H1 (cell line): ENCODE measurements around the gene MDK. TPM values are rescaled to one million over a fixed set of nuclear protein-coding genes. Genes with fewer than 3 reads are reported as not detected.

Experiments used
- CTCF ChIA-PET: fragments of 300-600 bp; sonication (Branson Sonifier 250); formaldehyde crosslinking; loops from one replicate; lab custom pipeline; 2021; ENCODE audit not compliant: partially characterized antibody; lab: Charles Lee
- POLR2A ChIA-PET: fragments of 300-600 bp; sonication (Branson Sonifier 250); formaldehyde crosslinking; loops from one replicate; lab custom pipeline; 2021; ENCODE audit warnings: inconsistent platforms; ENCODE audit not compliant: partially characterized antibody; lab: Charles Lee
- DNase-seq, 2 experiments: peaks; one replicate each; pipeline versions ENCODE4 v3.0.0 to v3.0.0-alpha.2; 2010 to 2022; ENCODE audit warnings: low spot score in 2 of 2, low read depth in 1 of 2, mixed read lengths in 1 of 2
- FAIRE-seq: peaks from 2 replicates; lab custom pipeline; 2011; peaks lifted over from hg19 to GRCh38; lab: Jason Lieb, UNC
- H2AFZ ChIP-seq: 2 replicates; pipeline ENCODE4 v1.8.1; 2012; ENCODE audit warnings: low read length, inconsistent platforms
- H2AK5ac ChIP-seq: 2 replicates; pipeline ENCODE4 v1.6.1; 2013; ENCODE audit warnings: low read depth, low read length
- H2BK120ac ChIP-seq: replicated peaks from 2 replicates; pipeline ENCODE3; 2013; ENCODE audit warnings: low read depth, low read length, inconsistent platforms
- H2BK12ac ChIP-seq: 2 replicates; pipeline ENCODE4 v1.6.1; 2013; ENCODE audit warnings: low read depth, low read length
- H2BK15ac ChIP-seq: 2 replicates; pipeline ENCODE4 v1.6.1; 2013; ENCODE audit warnings: low read length
- H2BK20ac ChIP-seq: 2 replicates; pipeline ENCODE4 v1.6.1; 2013; ENCODE audit warnings: low read length
- H2BK5ac ChIP-seq: 2 replicates; pipeline ENCODE4 v1.6.1; 2013; ENCODE audit warnings: low read depth, low read length
- H3K14ac ChIP-seq: 2 replicates; pipeline ENCODE4 v1.6.1; 2013; ENCODE audit warnings: inconsistent platforms; ENCODE audit not compliant: insufficient read length
- H3K18ac ChIP-seq: 2 replicates; pipeline ENCODE4 v1.6.1; 2013; ENCODE audit warnings: low read length; ENCODE audit errors: extremely low read depth
- H3K23ac ChIP-seq: 2 replicates; pipeline ENCODE4 v1.6.1; 2013; ENCODE audit warnings: inconsistent platforms; ENCODE audit not compliant: insufficient read length
- H3K23me2 ChIP-seq: 2 replicates; pipeline ENCODE4 v1.6.1; 2013; ENCODE audit warnings: low read depth, low read length
- H3K27ac ChIP-seq: 2 replicates; pipeline ENCODE4 v1.6.1; 2011; ENCODE audit warnings: low read depth, low read length, inconsistent platforms
- H3K27me3 ChIP-seq, 4 experiments: replicated peaks in 1 of 4; 1 replicate in 1 of 4; 2 replicates in 3 of 4; pipeline versions ENCODE4 v1.6.1 to v1.8.1; 2011 to 2013; ENCODE audit warnings: low read length in 3 of 4, mild to moderate bottlenecking in 3 of 4, inconsistent platforms in 2 of 4, mixed read lengths in 2 of 4, moderate library complexity in 1 of 4; ENCODE audit not compliant: control insufficient read depth in 3 of 4, insufficient read depth in 3 of 4; ENCODE audit errors: extremely low read depth in 1 of 4
- H3K36me3 ChIP-seq, 4 experiments: 2 replicates each; pipeline versions ENCODE4 v1.6.1 to v1.8.1; 2011 to 2013; ENCODE audit warnings: mild to moderate bottlenecking in 4 of 4, low read length in 3 of 4, moderate library complexity in 2 of 4, control low read depth in 1 of 4, inconsistent platforms in 1 of 4; ENCODE audit not compliant: insufficient read depth in 4 of 4, control insufficient read depth in 2 of 4
- H3K4ac ChIP-seq: replicated peaks from 2 replicates; pipeline ENCODE3; 2013; ENCODE audit warnings: low read length, low read depth, mixed read lengths, inconsistent platforms; ENCODE audit not compliant: insufficient read length
- H3K4me1 ChIP-seq, 4 experiments: replicated peaks in 1 of 4; 1 replicate in 1 of 4; 2 replicates in 3 of 4; pipeline versions ENCODE4 v1.6.1 to v1.8.1; 2011 to 2013; ENCODE audit warnings: low read length in 3 of 4, inconsistent platforms in 2 of 4, mixed read lengths in 1 of 4; ENCODE audit not compliant: insufficient read depth in 4 of 4, control insufficient read depth in 3 of 4
- H3K4me2 ChIP-seq, 2 experiments: 2 replicates each; pipeline versions ENCODE4 v1.6.1 to v1.8.1; 2011 to 2013; ENCODE audit warnings: low read depth in 2 of 2, low read length in 2 of 2, control low read depth in 1 of 2, inconsistent platforms in 1 of 2, mild to moderate bottlenecking in 1 of 2; ENCODE audit not compliant: insufficient read depth in 1 of 2
- H3K4me3 ChIP-seq, 4 experiments: fragments of 200-600, 300-600 bp in 1 of 4; sonication (generic), shearing (Covaris generic), sonication (Bioruptor Twin) in 1 of 4; 2 replicates each; pipeline versions ENCODE4 v1.5.1 to v1.8.1; 2011 to 2016; ENCODE audit warnings: low read length in 4 of 4, low read depth in 3 of 4, control low read depth in 2 of 4, inconsistent platforms in 2 of 4, mild to moderate bottlenecking in 2 of 4, mixed read lengths in 1 of 4, moderate library complexity in 1 of 4; ENCODE audit not compliant: insufficient read depth in 2 of 4; ENCODE audit errors: extremely low read depth in 1 of 4
- H3K56ac ChIP-seq: replicated peaks from 2 replicates; pipeline ENCODE3; 2013; ENCODE audit warnings: low read depth, mild to moderate bottlenecking, mixed read lengths, low read length, inconsistent platforms; ENCODE audit not compliant: insufficient read length
- H3K79me1 ChIP-seq: 2 replicates; pipeline ENCODE4 v1.6.1; 2013; ENCODE audit warnings: low read depth, low read length, control low read depth
- H3K79me2 ChIP-seq, 2 experiments: 2 replicates each; pipeline versions ENCODE4 v1.6.1 to v1.8.1; 2012 to 2013; ENCODE audit warnings: low read length in 2 of 2, mild to moderate bottlenecking in 2 of 2, inconsistent platforms in 1 of 2; ENCODE audit not compliant: insufficient read depth in 2 of 2, control insufficient read depth in 1 of 2
- H3K9ac ChIP-seq, 4 experiments: replicated peaks in 1 of 4; 1 replicate in 1 of 4; 2 replicates in 3 of 4; pipeline versions ENCODE4 v1.6.1 to v1.8.1; 2011 to 2013; ENCODE audit warnings: low read depth in 3 of 4, low read length in 3 of 4, control low read depth in 2 of 4, mild to moderate bottlenecking in 2 of 4, moderate library complexity in 2 of 4, inconsistent platforms in 1 of 4; ENCODE audit errors: extremely low read depth in 1 of 4
- H3K9me3 ChIP-seq, 2 experiments: 2 replicates each; pipeline versions ENCODE4 v1.6.1 to v1.8.1; 2012 to 2013; ENCODE audit warnings: mild to moderate bottlenecking in 2 of 2, moderate library complexity in 2 of 2, control low read depth in 1 of 2, inconsistent platforms in 1 of 2, low read depth in 1 of 2, low read length in 1 of 2, mixed read lengths in 1 of 2; ENCODE audit not compliant: insufficient read depth in 2 of 2
- H4K20me1 ChIP-seq, 2 experiments: replicated peaks in 1 of 2; 2 replicates each; pipeline versions ENCODE3 to v1.8.1; 2011 to 2013; ENCODE audit warnings: inconsistent platforms in 2 of 2, low read length in 2 of 2, mild to moderate bottlenecking in 1 of 2; ENCODE audit not compliant: insufficient read depth in 2 of 2, control insufficient read depth in 1 of 2
- H4K5ac ChIP-seq: 2 replicates; pipeline ENCODE4 v1.6.1; 2013; ENCODE audit warnings: low read length, low read depth, mixed read lengths, inconsistent platforms; ENCODE audit not compliant: insufficient read length
- H4K8ac ChIP-seq: 2 replicates; pipeline ENCODE4 v1.8.0; 2013; ENCODE audit warnings: mild to moderate bottlenecking, moderate library complexity, low read length, inconsistent platforms; ENCODE audit not compliant: insufficient read depth; ENCODE audit errors: extremely low read depth
- H4K91ac ChIP-seq: replicated peaks from 2 replicates; pipeline ENCODE3; 2013; ENCODE audit warnings: low read length, mixed read lengths, inconsistent platforms; ENCODE audit not compliant: insufficient read length
- CHD2 ChIP-seq: IDR thresholded peaks from 2 replicates; pipeline ENCODE4 v1.6.1; 2012; ENCODE audit warnings: low read length, improper control_type of control experiment
- FOSL1 ChIP-seq: IDR thresholded peaks from 2 replicates; pipeline ENCODE4 v1.6.1; 2011; ENCODE audit warnings: mild to moderate bottlenecking, low read depth, low read length, moderate library complexity; ENCODE audit not compliant: insufficient read depth
- NRF1 ChIP-seq: IDR thresholded peaks from 2 replicates; pipeline ENCODE4 v1.6.1; 2011; ENCODE audit warnings: mild to moderate bottlenecking, low read depth, low read length, improper control_type of control experiment
- POLR2A ChIP-seq, 2 experiments: IDR thresholded peaks; 1 replicate in 1 of 2; 2 replicates in 1 of 2; pipeline ENCODE4 v1.6.1; 2011; ENCODE audit warnings: low read depth in 2 of 2, low read length in 2 of 2, mild to moderate bottlenecking in 2 of 2; ENCODE audit errors: control extremely low read depth in 1 of 2
- RFX5 ChIP-seq: IDR thresholded peaks from 2 replicates; pipeline ENCODE4 v1.6.1; 2011; ENCODE audit warnings: low read depth, low read length, improper control_type of control experiment, borderline replicate concordance
- SIRT6 ChIP-seq: IDR thresholded peaks from one replicate; pipeline ENCODE4 v1.7.1; 2012; ENCODE audit warnings: low read length, inconsistent platforms
- SRF ChIP-seq: IDR thresholded peaks from 2 replicates; pipeline ENCODE4 v1.6.1; 2011; ENCODE audit warnings: mild to moderate bottlenecking, low read depth, low read length, moderate library complexity
- TBP ChIP-seq: IDR thresholded peaks from 2 replicates; pipeline ENCODE4 v1.6.1; 2011; ENCODE audit warnings: low read depth, low read length, improper control_type of control experiment
- WGBS, 2 experiments: shearing (Covaris generic) in 1 of 2; methylation state at CpG; one replicate each; pipeline versions ENCODE4 v1.1.6 to v1.1.7; 2013 to 2015; ENCODE audit warnings: low lambda C conversion rate in 2 of 2, mixed read lengths in 2 of 2, inconsistent platforms in 1 of 2, low coverage in 1 of 2, missing lambda C conversion rate in 1 of 2; ENCODE audit not compliant: insufficient replicate concordance in 2 of 2, insufficient coverage in 1 of 2, insufficient read length in 1 of 2; ENCODE audit errors: extremely low coverage in 1 of 2, missing lambda C conversion rate in 1 of 2; 5-methylcytosine and 5-hydroxymethylcytosine counted together
- polyA plus RNA-seq, 7 experiments: library from polyadenylated mRNA; depleted of rRNA in 3 of 7; stranded (reverse) in 5 of 7; unstranded in 2 of 7; fragments of >200 nt in 5 of 7; fragments of 200-250 nt in 2 of 7; gene quantifications; 1 replicate in 5 of 7; 2 replicates in 1 of 7; 4 replicates in 1 of 7; pipeline versions ENCODE4 v1.2.1 to v1.2.3, GENCODE V29; 2011 to 2013; ENCODE audit warnings: missing spikeins in 2 of 7, mixed read lengths in 2 of 7
- total RNA-seq: library from RNA; stranded (reverse); fragmentation: NEBNext Ultra II Directional; extraction: Animal tissue kit (Norgen Biotek cat#: 25700); gene quantifications from 2 replicates; pipeline ENCODE4 v1.2.1, GENCODE V29; 2021

Gene MDK
- total and polyA plus RNA-seq, 2 of the 8 experiments (the other 6 are each of a cell fraction or from before 2014, with no cell fraction given), result 309 to 606 TPM

- Histone ChIP-seq H3K18ac (0 out of 2 replicates have a peak overlapping the region, but pooled peaks have one; percentile 16), H3K23me2 (peaks cover 13% of the 10 kb centered on the region), H3K79me2 (peaks cover 0 to 72% of the 10 kb centered on the region in 2 experiments; a peak in 3 of 4 replicates), H3K23ac (no peak overlapping the region), H3K27ac (no peak overlapping the region), H2AFZ (no peak overlapping the region), H4K20me1 (peaks cover 15 to 35% of the 10 kb centered on the region in 2 experiments), H2BK120ac (no peak overlapping the region), H4K8ac (no peak overlapping the region; the same call in 1 of the 2 replicates), H3K27me3 (peaks cover 0 to 4% (median 2%) of the 10 kb centered on the region in 4 experiments; a peak in 1 of 7 replicates), H2BK20ac (no peak overlapping the region), H3K79me1 (peaks cover 25% of the 10 kb centered on the region), H2BK5ac (no peak overlapping the region; the same call in 1 of the 2 replicates), H3K14ac (no peak overlapping the region), H3K4me3 (no peak overlapping the region), H3K4ac (no peak overlapping the region), H3K9me3 (no peaks in the 10 kb centered on the region), H3K9ac (no peak overlapping the region), H2BK15ac (no peak overlapping the region), H4K91ac (no peak overlapping the region), H2AK5ac (no peak overlapping the region), H3K56ac (no peak overlapping the region), H2BK12ac (no peak overlapping the region), H3K36me3 (no peaks in the 10 kb centered on the region), H3K4me2 (no peak overlapping the region), H4K5ac (no peak overlapping the region), H3K4me1 (peaks cover 13 to 43% (median 32%) of the 10 kb centered on the region in 4 experiments)
- 82% methylated on average over 8 of the region's 8 CpGs; no CpG with 5 or more reads in 1 of the 2 experiments for WGBS, 2 experiments
- FAIRE-seq, result no peak
- POLR2A ChIA-PET, result interaction anchor here (0.7 to 8.1 kb wide), 10 partner anchors 9 to 108 kb away, joined by 3 to 69 read pairs (median 6); partner anchors contain the start of gene MDK
- DNase-seq, result no peak
- CTCF ChIA-PET, result interaction anchor here (0.7 to 44.5 kb wide), 17 partner anchors 9 to 180 kb away, joined by 3 to 1004 read pairs (median 7); partner anchors contain the start of genes DGKZ and MDK
- no peak for TF ChIP-seq SIRT6
- TF ChIP-seq SRF, result no peak
- no peak for TF ChIP-seq NRF1
- no peak for TF ChIP-seq CHD2
- TF ChIP-seq POLR2A (IDR thresholded peaks at IDR 0.05; ENCODE audit: control extremely low read depth in 1 of 2, low read depth in 2 of 2, low read length in 2 of 2), result no peak
- TF ChIP-seq FOSL1, result no peak
- no peak for TF ChIP-seq TBP
- no peak for TF ChIP-seq RFX5
Measured at GRCh38 chr11:46351148-46351547, 30.3 kb upstream of the MDK start.
